K562 (cell line): Measurements from ENCODE around the gene SLC16A1. TPM values are rescaled to one million over a fixed set of nuclear protein-coding genes. Genes with fewer than 3 reads are reported as not detected.

Source experiments
- ATAC-seq: fragments of 200-7000 bp; cut with Tn5 transposase; 3 replicates; pipeline ENCODE4 v1.9.1; 2020; ENCODE audit warnings: moderate library complexity
- BruUV-seq: library from RNA; stranded (reverse); fragments of 400-500 nt; replicated peaks from 2 replicates; lab custom pipeline; 2021; lab: Mats Ljungman, UMichigan
- CTCF ChIA-PET: fragments of 300-600 bp; formaldehyde crosslinking; extraction: SDS; loops from one replicate; lab custom pipeline; 2021; ENCODE audit warnings: low intra/inter-chr PET ratio; lab: Yijun Ruan, JAX
- POLR2A ChIA-PET: fragments of 300-600, 350-650 bp; sonication (Branson Sonifier 250); formaldehyde crosslinking; extraction: SDS; loops from one replicate; lab custom pipeline; 2021; ENCODE audit warnings: antibody characterized with exemption, inconsistent platforms; lab: Yijun Ruan, JAX
- DNase-seq, 4 experiments: peaks; one replicate each; pipeline versions ENCODE4 v3.0.0 to v3.0.0-alpha.2; 2011 to 2018; ENCODE audit warnings: low spot score in 3 of 4, mixed read lengths in 3 of 4; ENCODE audit errors: extremely low read depth in 1 of 4
- FAIRE-seq: peaks from 2 replicates; lab custom pipeline; 2011; peaks lifted over from hg19 to GRCh38; lab: Jason Lieb, UNC
- H2AFZ ChIP-seq: 2 replicates; pipeline ENCODE4 v1.6.0; 2011; ENCODE audit warnings: low read depth, low read length, control low read depth, inconsistent platforms
- H3K27ac ChIP-seq: fragments of 200-600 bp; 3 replicates; pipeline ENCODE4 v1.8.0; 2011; ENCODE audit warnings: low read depth, mild to moderate bottlenecking, control low read depth, inconsistent platforms, low read length, moderate library complexity, mixed read lengths; ENCODE audit errors: extremely low read depth
- H3K27me3 ChIP-seq, 2 experiments: fragments of 300-600 bp in 1 of 2; 2 replicates in 1 of 2; 3 replicates in 1 of 2; pipeline versions ENCODE4 v1.6.0 to v1.8.0; 2011; ENCODE audit warnings: inconsistent platforms in 2 of 2, low read length in 2 of 2, mild to moderate bottlenecking in 1 of 2, mixed read lengths in 1 of 2, moderate library complexity in 1 of 2; ENCODE audit not compliant: control insufficient read depth in 2 of 2, insufficient read depth in 2 of 2
- H3K36me3 ChIP-seq: fragments of 300-600 bp; 3 replicates; pipeline ENCODE4 v1.8.0; 2011; ENCODE audit warnings: mild to moderate bottlenecking, low read length, inconsistent platforms; ENCODE audit not compliant: control insufficient read depth, insufficient read depth
- H3K4me1 ChIP-seq, 2 experiments: fragments of 200-600 bp in 1 of 2; replicated peaks in 1 of 2; 2 replicates in 1 of 2; 3 replicates in 1 of 2; pipeline versions ENCODE4 v1.5.1 to v1.8.0; 2011; ENCODE audit warnings: inconsistent platforms in 2 of 2, low read length in 2 of 2, mild to moderate bottlenecking in 1 of 2, mixed read lengths in 1 of 2, moderate library complexity in 1 of 2; ENCODE audit not compliant: control insufficient read depth in 2 of 2, insufficient read depth in 2 of 2
- H3K4me2 ChIP-seq: 2 replicates; pipeline ENCODE4 v1.6.1; 2011; ENCODE audit warnings: low read length, control low read depth, inconsistent platforms, mixed read lengths; ENCODE audit not compliant: insufficient read depth
- H3K4me3 ChIP-seq: fragments of 200-600 bp; sonication (generic), shearing (Covaris generic); 2 replicates; pipeline ENCODE4 v1.5.1; 2016; ENCODE audit warnings: control low read depth, inconsistent platforms
- H3K79me2 ChIP-seq: fragments of 200-600 bp; 3 replicates; pipeline ENCODE4 v1.8.0; 2011; ENCODE audit warnings: low read length, inconsistent platforms; ENCODE audit not compliant: control insufficient read depth, insufficient read depth
- H3K9ac ChIP-seq, 2 experiments: 2 replicates each; pipeline versions ENCODE4 v1.6.0 to v1.6.1; 2011; ENCODE audit warnings: low read depth in 2 of 2, low read length in 2 of 2, control low read depth in 1 of 2, inconsistent platforms in 1 of 2, mild to moderate bottlenecking in 1 of 2, mixed read lengths in 1 of 2; ENCODE audit not compliant: insufficient read depth in 1 of 2
- H3K9me1 ChIP-seq: one replicate; pipeline ENCODE4 v1.6.0; 2011; ENCODE audit warnings: inconsistent platforms, mild to moderate bottlenecking, low read length, moderate library complexity; ENCODE audit not compliant: control insufficient read depth, insufficient read depth
- H3K9me3 ChIP-seq: replicated peaks from 2 replicates; pipeline ENCODE4 v1.5.1; 2011; ENCODE audit warnings: low read depth, low read length, inconsistent platforms; ENCODE audit not compliant: control insufficient read depth, insufficient read depth
- H4K20me1 ChIP-seq: replicated peaks from 2 replicates; pipeline ENCODE4 v1.6.1; 2011; ENCODE audit warnings: low read length, inconsistent platforms, mixed read lengths; ENCODE audit not compliant: control insufficient read depth, insufficient read depth
- CTCF ChIP-seq, 3 experiments: IDR thresholded peaks in 2 of 3; conservative IDR thresholded peaks in 1 of 3; 2 replicates each; pipeline ENCODE4 v1.5.1; 2011 to 2012; ENCODE audit warnings: low read length in 3 of 3, mild to moderate bottlenecking in 3 of 3, control low read depth in 2 of 3, improper control_type of control experiment in 1 of 3, inconsistent platforms in 1 of 3, low read depth in 1 of 3, mixed read lengths in 1 of 3, moderate library complexity in 1 of 3; ENCODE audit not compliant: insufficient read depth in 2 of 3
- KHSRP ChIP-seq: fragments of 450-650 bp; IDR thresholded peaks from 2 replicates; pipeline ENCODE4 v1.6.1; 2017
- NELFE ChIP-seq: IDR thresholded peaks from 2 replicates; pipeline ENCODE4 v1.6.1; 2011; ENCODE audit warnings: mild to moderate bottlenecking; ENCODE audit not compliant: insufficient read depth, insufficient read length
- ZNF274 ChIP-seq: IDR thresholded peaks from 2 replicates; pipeline ENCODE4 v1.6.1; 2011; ENCODE audit warnings: low read depth, mild to moderate bottlenecking, low read length, moderate library complexity, borderline replicate concordance
- whole genome bisulfite sequencing: fragments of 100-300 bp; shearing (Covaris generic); methylation state at CpG from one replicate; pipeline ENCODE4 v1.1.6; 2016; ENCODE audit warnings: low coverage, mixed read lengths; ENCODE audit not compliant: insufficient coverage; ENCODE audit errors: missing lambda C conversion rate; 5-methylcytosine and 5-hydroxymethylcytosine counted together
- in situ Hi-C: fragments of 300-500 bp; cut with MboI; formaldehyde crosslinking; loops from 4 replicates; pipeline ENCODE4 v1.15.0; 2018; ENCODE audit warnings: inconsistent platforms, mixed read lengths
- intact Hi-C: fragments of 100-400 bp; cut with micrococcal nuclease; formaldehyde crosslinking; loops from 2 replicates; pipeline ENCODE4 v1.14.2; 2022
- polyA plus RNA-seq, 8 experiments: library from polyadenylated mRNA; depleted of rRNA in 4 of 8; stranded (reverse) in 5 of 8; unstranded in 3 of 8; fragments of >200 nt; fragmentation: Nextera tagmentation in 2 of 8; fragmentation: Illumina TruSeq in 1 of 8; extraction: Ambion mirVana in 2 of 8; extraction: Trizol in 1 of 8; gene quantifications; 2 replicates each; pipeline versions ENCODE4 v1.2.1 to v1.2.3, GENCODE V29; 2011 to 2014; ENCODE audit warnings: inconsistent platforms in 1 of 8, missing spikeins in 1 of 8
- total RNA-seq, 7 experiments: library from RNA; depleted of rRNA in 6 of 7; stranded (reverse); fragments of >200 nt in 6 of 7; fragmentation: Illumina TruSeq in 2 of 7; extraction: Trizol in 2 of 7; gene quantifications; 2 replicates each; pipeline versions ENCODE4 v1.2.1 to v1.2.3, GENCODE V29; 2011 to 2021; ENCODE audit warnings: low replicate concordance in 1 of 7

Gene SLC16A1
- total and polyA plus RNA-seq, 9 of the 15 experiments (the other 6 are each of a cell fraction or from before 2014, with no cell fraction given): 73.1 to 244 (median 117) TPM

GRCh38 chr1:112973788-112974187 lies 17.8 kb upstream of the SLC16A1 start:
- no peak for DNase-seq
- Histone ChIP-seq H3K36me3 (peaks cover 8% of the 10 kb centered on the region; the same call in 2 of the 3 replicates), H3K4me2 (no peak overlapping the region), H3K9ac (no peak overlapping the region), H3K79me2 (no peaks in the 10 kb centered on the region), H2AFZ (no peak overlapping the region), H3K27ac (no peak overlapping the region), H4K20me1 (no peaks in the 10 kb centered on the region; the same call in 1 of the 2 replicates), H3K4me1 (no peaks in the 10 kb centered on the region; a peak in 1 of 5 replicates), H3K27me3 (no peaks in the 10 kb centered on the region), H3K9me3 (no peaks in the 10 kb centered on the region), H3K9me1 (no peaks in the 10 kb centered on the region), H3K4me3 (no peak overlapping the region)
- 100% methylated on average over 1 of the region's 1 CpG for WGBS
- intact Hi-C loops: no loop called here
- CTCF ChIA-PET: no interaction called here
- FAIRE-seq: no peak
- BruUV-seq: no TSS peak
- no peak for ATAC-seq
- in situ Hi-C loops: no loop called here
- POLR2A ChIA-PET: interaction anchor here (0.8 to 1.3 kb wide), 3 partner anchors 9 to 19 kb away, joined by 3 to 4 read pairs (median 4); no protein-coding TSS in a partner anchor
- no peak for TF ChIP-seq ZNF274

DNA sequence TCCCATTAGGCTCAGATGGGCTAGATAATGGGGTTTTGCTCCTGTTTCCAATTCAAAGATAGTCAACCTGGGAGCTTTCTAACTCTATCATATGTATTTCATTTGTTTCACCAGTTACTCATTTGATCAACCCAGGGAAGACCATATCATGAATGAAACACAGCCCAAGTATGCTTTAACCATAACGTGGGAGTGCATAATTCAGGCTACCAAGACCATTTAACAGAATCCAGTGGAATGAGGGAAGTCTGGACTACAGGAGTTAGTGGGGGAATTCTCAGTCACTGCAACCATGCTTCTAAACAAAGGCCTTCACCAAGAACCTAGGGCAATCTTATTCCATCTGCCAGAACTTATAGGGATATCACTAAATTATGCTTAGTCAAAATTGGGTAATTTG lies 15.0 kb upstream of the SLC16A1 start:
- FAIRE-seq: no peak
- Histone ChIP-seq H3K4me3 (no peak overlapping the region), H3K4me2 (no peak overlapping the region), H3K9me3 (no peaks in the 10 kb centered on the region), H3K27me3 (no peaks in the 10 kb centered on the region), H2AFZ (no peak overlapping the region), H3K27ac (no peak overlapping the region), H4K20me1 (no peaks in the 10 kb centered on the region; the same call in 1 of the 2 replicates), H3K36me3 (peaks cover 33% of the 10 kb centered on the region; the same call in 2 of the 3 replicates), H3K9me1 (no peaks in the 10 kb centered on the region), H3K9ac (no peak overlapping the region), H3K79me2 (no peaks in the 10 kb centered on the region), H3K4me1 (no peaks in the 10 kb centered on the region; a peak in 1 of 5 replicates)
- no peak for ATAC-seq
- BruUV-seq: no TSS peak
- ChIA-PET POLR2A (interaction anchor here (0.7 to 1.2 kb wide), 4 partner anchors 14 to 960 kb away, joined by 3 to 6 read pairs (median 4); partner anchors contain the start of genes LRIG2 and SLC16A1), CTCF (no interaction called here)
- no peak for DNase-seq
- in situ Hi-C loops (no loop called here), intact Hi-C loops (no loop called here)
- no peak for TF ChIP-seq KHSRP
- TF ChIP-seq NELFE: no peak
- TF ChIP-seq CTCF (IDR thresholded peaks at IDR 0.05 in 2 of 3, conservative IDR thresholded peaks at IDR 0.05 in 1 of 3; ENCODE audit: insufficient read depth in 2 of 3, low read depth in 1 of 3, low read length in 3 of 3): no peak
- WGBS: 54% methylated on average over 1 of the region's 1 CpG
